VCaP (cell line): Measurements from ENCODE around the gene NCAPD3.
A peak's percentile ranks its signal among the peaks of the same experiment; 100 is the strongest.

ENCODE experiments used
- H3K27ac ChIP-seq: fragments of 450-650 bp; 2 replicates; pipeline ENCODE4 v1.5.1; 2017
- CTCF ChIP-seq: fragments of 450-650 bp; conservative IDR thresholded peaks from 2 replicates; pipeline ENCODE4 v1.5.1; 2017; ENCODE audit warnings: mild to moderate bottlenecking, moderate library complexity

NCAPD3 gene

DNA sequence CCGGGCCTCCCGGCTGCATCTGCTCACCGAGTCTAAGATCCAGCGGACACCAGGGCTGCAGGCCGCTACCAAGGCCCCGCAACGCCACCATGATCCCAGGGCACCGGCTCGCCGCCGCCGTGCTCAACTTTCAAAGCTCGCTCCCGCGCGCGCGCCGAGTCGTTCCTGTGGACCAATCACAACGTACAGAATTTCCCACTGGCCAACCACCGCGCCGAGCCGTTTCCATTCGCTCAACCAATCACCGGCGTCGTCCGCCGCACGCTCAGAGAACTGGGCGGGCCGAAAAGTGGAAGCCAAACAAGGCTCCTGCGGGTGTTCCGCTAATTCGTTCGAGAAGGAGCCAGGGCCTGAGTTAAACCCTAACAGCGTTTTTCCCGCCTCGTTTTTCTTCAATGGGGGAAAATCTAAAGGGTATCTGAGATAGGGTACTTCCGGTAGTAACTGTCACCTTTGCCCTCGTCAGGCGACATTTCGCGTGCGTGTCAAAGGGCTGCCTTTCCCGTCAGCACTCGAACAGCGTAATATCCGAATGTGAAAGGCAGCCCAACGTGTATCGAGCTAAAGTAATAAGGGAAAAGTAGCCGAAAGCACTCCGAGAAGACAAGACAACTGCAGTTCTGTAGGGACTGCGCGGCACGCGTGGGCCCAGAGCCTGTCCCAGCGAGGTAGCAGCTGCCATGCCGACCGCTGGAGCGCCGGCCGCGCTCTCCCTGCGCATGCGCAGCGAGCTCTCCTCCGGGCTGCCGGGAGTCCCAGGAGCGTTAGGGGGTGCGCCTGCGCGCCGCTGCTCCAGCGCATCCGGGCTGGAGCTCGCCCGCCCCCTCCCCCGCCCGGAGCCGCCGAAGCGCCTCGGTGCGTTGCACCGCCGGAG, at the start of gene NCAPD3, which contains the start of gene VPS26B:
Gene NCAPD3, minus strand, starts transcription at position 132 of the 874 bp plus-strand sequence. Its CDS starts 41 bp downstream, at position 91.
Gene VPS26B, plus strand, starts transcription at position 836 of the 874 bp plus-strand sequence. CDS start 452 bp downstream, outside the sequence.
- H3K27ac ChIP-seq: peak within 1 kb of the TSS; percentile 94
- no peak for TF ChIP-seq CTCF

- no peak for TF ChIP-seq CTCF
These were observed 49.5 kb upstream of the NCAPD3 start for GRCh38 chr11:134273317-134273712.

DNA sequence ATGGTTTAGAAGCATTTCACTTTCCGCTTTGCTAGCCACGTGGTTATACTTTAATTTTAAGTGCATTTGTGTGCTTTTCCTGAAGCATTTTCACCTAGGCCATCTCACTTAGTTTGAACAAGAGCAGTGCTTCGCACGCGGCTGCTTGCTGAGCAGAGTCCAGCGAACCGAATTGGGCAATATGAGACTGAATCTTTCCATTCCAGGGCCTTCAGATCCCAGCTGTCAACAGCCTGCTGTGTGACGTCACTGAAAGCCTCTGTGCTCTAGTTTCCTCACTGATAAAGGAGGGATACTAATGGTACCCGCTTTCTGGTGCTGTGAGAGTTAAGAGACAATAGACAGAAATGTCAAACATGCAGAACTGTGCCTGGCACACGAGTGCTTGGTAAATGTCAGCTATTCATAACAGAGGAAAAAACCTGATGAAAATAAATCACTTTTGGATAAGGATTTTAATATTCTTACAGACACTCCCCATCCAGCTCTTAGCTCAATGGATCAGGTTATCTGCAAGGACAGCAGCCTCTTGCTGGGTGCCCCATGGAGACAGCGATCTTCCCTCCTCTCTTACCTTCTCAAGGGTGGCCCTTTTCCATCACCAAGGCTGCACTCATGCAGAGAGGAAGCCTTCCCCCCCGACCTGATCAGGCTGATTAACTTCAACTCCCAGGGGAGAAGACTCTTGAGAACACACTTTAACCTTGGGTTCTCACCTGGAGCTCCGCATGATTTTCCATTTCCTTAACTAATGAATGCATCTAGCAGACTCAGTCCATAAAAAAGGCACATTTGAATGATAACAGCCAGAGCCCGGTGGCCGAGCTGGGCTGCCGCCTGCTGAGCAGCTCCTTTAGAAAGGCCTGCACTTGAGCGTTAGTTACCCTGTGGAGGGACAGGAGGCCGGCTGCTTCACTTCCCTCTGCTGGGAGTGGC, 48.9 kb upstream of the NCAPD3 start:
- H3K27ac ChIP-seq: no peak overlapping the region
- TF ChIP-seq CTCF: no peak

More at GRCh38 chr11:134273317-134273712, 49.5 kb upstream of the NCAPD3 start:
- no peak overlapping the region for H3K27ac ChIP-seq

DNA sequence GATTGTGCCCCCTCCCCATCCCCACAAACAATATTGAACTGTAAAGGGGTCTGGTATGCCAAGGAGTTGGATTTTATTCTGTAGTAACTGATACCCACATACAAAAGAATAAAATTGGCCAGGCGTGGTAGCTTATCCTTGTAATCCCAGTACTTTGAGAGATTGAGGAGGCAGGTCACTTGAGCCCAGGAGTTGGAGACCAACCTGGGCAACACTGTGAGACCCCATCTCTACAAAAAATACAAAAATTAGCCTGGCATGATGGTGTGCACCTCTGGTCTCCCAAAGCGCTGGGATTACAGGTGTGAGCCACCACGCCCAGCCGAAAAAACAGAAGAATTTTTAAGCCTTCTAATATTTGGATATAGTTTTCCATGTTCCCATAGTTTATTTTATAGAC, 48.2 kb upstream of the NCAPD3 start:
- no peak for TF ChIP-seq CTCF
- H3K27ac ChIP-seq: no peak overlapping the region

- TF ChIP-seq CTCF: peak; percentile 50
- H3K27ac ChIP-seq: no peak overlapping the region
These were observed 46.5 kb upstream of the NCAPD3 start for GRCh38 chr11:134270250-134270714.

DNA sequence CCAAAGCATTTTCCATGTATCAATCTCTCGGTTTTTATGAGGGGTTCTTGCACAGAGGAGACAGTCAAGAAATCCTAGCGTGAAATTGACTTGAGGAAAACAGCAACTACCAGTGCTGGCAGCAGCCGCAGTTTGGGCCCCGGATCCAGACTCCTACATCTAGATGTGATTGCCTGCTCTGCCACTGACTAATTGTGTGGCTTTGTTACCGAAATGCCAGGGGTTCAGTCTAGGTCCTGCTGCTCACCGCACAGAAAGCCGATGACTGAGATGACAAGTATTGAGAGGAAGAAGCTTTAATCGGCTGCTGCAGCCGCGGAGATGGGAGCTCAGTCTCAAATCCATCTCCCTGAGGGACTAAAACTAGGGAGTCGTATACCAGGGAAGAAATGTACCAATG, 44.2 kb upstream of the NCAPD3 start:
- H3K27ac ChIP-seq: no peak overlapping the region
- no peak for TF ChIP-seq CTCF

GRCh38 chr11:134267461-134267860, 43.7 kb upstream of the NCAPD3 start:
- H3K27ac ChIP-seq: 0 out of 2 replicates have a peak overlapping the region, but pooled peaks have one; percentile 13
- TF ChIP-seq CTCF: no peak
